HG03139 (cell line): ENCODE results near the gene OVCH2.

Experiments used
- ATAC-seq: cut with Tn5 transposase; IDR thresholded peaks from one replicate; pipeline ENCODE4 v1.9.1; 2021; ENCODE audit not compliant: unreplicated experiment

Gene OVCH2

GRCh38 chr11:7643314-7643713 is 63.0 kb downstream of the OVCH2 start:
- ATAC-seq, result no peak

GRCh38 chr11:7642747-7643146 is 63.5 kb downstream of the OVCH2 start:
- ATAC-seq, result no peak

GRCh38 chr11:7640816-7641215 is 65.5 kb downstream of the OVCH2 start:
- no peak for ATAC-seq

GRCh38 chr11:7639643-7640025 is 66.6 kb downstream of the OVCH2 start:
- no peak for ATAC-seq
